Peyer's patch (tissue), 4 donors: ENCODE results near the gene TTYH1. TPM values are rescaled to one million over a fixed set of nuclear protein-coding genes. Genes with fewer than 3 reads are reported as not detected.

ENCODE experiments used
- DNase-seq, 3 donors: peaks; one replicate each; pipeline ENCODE4 v3.0.0-alpha.2; 2017 to 2019
- H3K27ac ChIP-seq, 4 donors: fragments of 200-600 bp; sonication (generic); one replicate each; pipeline ENCODE4 v1.5.1; 2016 to 2019
- H3K27me3 ChIP-seq, 2 donors: fragments of 200-600 bp; sonication (generic); one replicate each; pipeline ENCODE4 v1.5.1; 2019
- H3K36me3 ChIP-seq, 3 donors: fragments of 200-600 bp; sonication (generic); one replicate each; pipeline ENCODE4 v1.5.1; 2016 to 2019
- H3K4me1 ChIP-seq, 4 donors: fragments of 200-600 bp; sonication (generic); one replicate each; pipeline ENCODE4 v1.5.1; 2016 to 2019
- H3K4me3 ChIP-seq, 4 donors: fragments of 200-600 bp; sonication (generic); 1 replicate in 3 of 4; 2 replicates in 1 of 4; pipeline ENCODE4 v1.5.1; 2016 to 2019; ENCODE audit warnings: mild to moderate bottlenecking in 1 of 4
- H3K9me3 ChIP-seq, 4 donors: fragments of 200-600 bp; sonication (generic); one replicate each; pipeline ENCODE4 v1.5.1; 2016 to 2019; ENCODE audit warnings: mild to moderate bottlenecking in 1 of 4
- POLR2A ChIP-seq, 2 donors: fragments of 450-650 bp; IDR thresholded peaks; one replicate each; pipeline ENCODE4 v1.5.1; 2017; ENCODE audit warnings: antibody characterized with exemption in 2 of 2, mild to moderate bottlenecking in 2 of 2, moderate library complexity in 2 of 2
- total RNA-seq, 4 donors: library from RNA; depleted of rRNA; stranded (reverse); fragments of >200 nt; gene quantifications; one replicate each; pipeline ENCODE4 v1.1.0, GENCODE V29; 2016
- TF ChIP-seq, protein P1 (sequence below), 6 experiments: fragments of 450-650 bp in 4 of 6; fragments of 200-600 bp in 2 of 6; sonication (generic) in 1 of 6; IDR thresholded peaks; one replicate each; pipeline ENCODE4 v1.5.1; 2017 to 2019; ENCODE audit warnings: antibody characterized with exemption in 6 of 6, mild to moderate bottlenecking in 3 of 6, moderate library complexity in 1 of 6

The TTYH1 gene
- total RNA-seq, 4 donors from 2014 or later: 0.35 TPM; not detected in 3

DNA sequence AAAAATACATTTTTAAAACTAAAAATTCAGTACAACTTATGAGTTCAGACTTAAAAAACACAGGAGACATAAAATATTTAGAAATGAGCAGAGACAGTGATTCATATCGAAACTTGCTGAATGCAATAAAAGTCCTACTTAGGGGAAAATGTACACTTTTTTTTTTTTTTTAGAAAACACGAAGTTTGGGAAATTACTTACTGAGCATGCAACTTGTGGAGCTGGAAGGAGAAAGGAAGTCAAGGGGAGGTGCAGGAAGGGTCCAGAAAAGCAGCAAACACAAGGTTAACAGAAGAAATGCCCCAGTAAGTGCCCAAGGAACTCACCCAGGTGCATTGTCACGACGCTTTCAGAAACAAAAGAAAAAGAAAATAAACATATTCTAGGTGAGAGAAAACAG, 31.9 kb upstream of the TTYH1 start:
- peaks cover 0 to 5% (median 0%) of the 10 kb centered on the region in 4 donors for H3K4me1 ChIP-seq
- no peaks in the 10 kb centered on the region for H3K36me3 ChIP-seq
- DNase-seq: no peak
- H3K27me3 ChIP-seq: no peaks in the 10 kb centered on the region
- H3K9me3 ChIP-seq: no peaks in the 10 kb centered on the region
- TF ChIP-seq, protein P1, sequence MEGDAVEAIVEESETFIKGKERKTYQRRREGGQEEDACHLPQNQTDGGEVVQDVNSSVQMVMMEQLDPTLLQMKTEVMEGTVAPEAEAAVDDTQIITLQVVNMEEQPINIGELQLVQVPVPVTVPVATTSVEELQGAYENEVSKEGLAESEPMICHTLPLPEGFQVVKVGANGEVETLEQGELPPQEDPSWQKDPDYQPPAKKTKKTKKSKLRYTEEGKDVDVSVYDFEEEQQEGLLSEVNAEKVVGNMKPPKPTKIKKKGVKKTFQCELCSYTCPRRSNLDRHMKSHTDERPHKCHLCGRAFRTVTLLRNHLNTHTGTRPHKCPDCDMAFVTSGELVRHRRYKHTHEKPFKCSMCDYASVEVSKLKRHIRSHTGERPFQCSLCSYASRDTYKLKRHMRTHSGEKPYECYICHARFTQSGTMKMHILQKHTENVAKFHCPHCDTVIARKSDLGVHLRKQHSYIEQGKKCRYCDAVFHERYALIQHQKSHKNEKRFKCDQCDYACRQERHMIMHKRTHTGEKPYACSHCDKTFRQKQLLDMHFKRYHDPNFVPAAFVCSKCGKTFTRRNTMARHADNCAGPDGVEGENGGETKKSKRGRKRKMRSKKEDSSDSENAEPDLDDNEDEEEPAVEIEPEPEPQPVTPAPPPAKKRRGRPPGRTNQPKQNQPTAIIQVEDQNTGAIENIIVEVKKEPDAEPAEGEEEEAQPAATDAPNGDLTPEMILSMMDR (IDR thresholded peaks at IDR 0.05): no peak
- no peak for TF ChIP-seq POLR2A (IDR thresholded peaks at IDR 0.05)
- H3K27ac ChIP-seq: no peak overlapping the region
- no peak overlapping the region for H3K4me3 ChIP-seq

DNA sequence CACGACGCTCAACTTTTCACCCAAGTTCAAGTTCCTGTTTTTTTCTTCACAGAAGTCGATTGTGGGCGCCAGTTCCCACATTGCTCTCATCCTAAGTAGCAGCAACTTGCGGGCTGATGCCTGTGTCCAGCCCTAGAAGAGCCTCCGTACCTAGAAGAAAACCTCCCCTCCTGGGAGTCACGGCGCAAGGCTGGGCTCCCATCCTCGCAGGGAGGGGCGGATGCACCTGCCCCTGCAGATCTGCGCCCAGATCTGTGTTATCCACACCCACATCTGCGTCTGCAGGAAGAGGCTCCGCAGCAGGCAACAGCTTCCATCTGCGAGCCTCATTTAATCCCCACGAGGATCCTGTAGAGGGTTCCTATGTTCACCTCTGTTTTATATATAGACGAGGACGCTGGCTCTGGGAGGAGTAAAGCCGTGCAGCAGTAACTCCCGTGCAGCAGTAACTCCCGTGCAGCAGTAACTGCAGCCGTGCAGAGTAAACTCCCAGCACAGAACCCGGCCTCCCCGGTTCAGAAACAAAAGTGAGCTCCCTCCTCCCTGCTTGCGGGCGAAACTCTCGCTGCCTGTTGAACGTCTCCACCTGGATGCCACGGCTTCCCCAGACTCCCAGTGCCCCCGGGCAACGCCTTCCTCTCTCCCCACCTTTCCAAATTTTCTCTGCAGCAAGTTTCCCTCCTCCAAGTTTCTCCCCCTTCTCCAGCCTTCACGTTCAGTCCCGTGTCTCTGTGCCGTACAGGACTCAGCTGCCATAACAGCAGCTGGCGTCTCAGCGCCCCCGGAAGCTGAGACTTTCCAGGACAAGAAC, 27.1 kb upstream of the TTYH1 start:
- Histone ChIP-seq H3K4me3 (peak overlapping the region; percentile 28 to 46 (median 36)), H3K4me1 (peaks cover 0 to 9% (median 4%) of the 10 kb centered on the region in 4 donors), H3K9me3 (no peaks in the 10 kb centered on the region), H3K27me3 (no peaks in the 10 kb centered on the region), H3K27ac (peak overlapping the region; percentile 43 to 84 (median 56)), H3K36me3 (no peaks in the 10 kb centered on the region)
- peak; percentile 51 to 68 (median 63) for DNase-seq
- TF ChIP-seq POLR2A (IDR thresholded peaks at IDR 0.05): no peak
- TF ChIP-seq, protein P1 (IDR thresholded peaks at IDR 0.05): no peak

DNA sequence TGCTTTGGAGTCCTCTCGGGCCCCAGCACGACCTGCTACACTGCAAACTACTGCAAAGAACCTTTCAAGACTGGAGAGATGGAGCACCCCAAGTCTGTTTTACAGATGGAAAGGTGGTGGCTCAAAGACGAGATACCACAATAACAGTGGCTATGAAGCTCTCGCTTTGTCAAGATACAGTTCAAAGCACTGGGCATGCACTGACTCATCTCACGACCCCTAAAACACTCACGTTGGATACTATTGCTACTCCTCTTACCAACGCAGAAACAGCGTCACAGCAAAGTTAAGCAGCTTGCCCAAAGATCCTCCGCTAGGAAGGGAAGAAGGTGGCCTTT, 26.5 kb upstream of the TTYH1 start:
- TF ChIP-seq POLR2A (IDR thresholded peaks at IDR 0.05): no peak
- TF ChIP-seq, protein P1 (IDR thresholded peaks at IDR 0.05): no peak
- Histone ChIP-seq H3K4me1 (peaks cover 0 to 9% (median 4%) of the 10 kb centered on the region in 4 donors), H3K27ac (peak overlapping the region; percentile 43 to 84 (median 56)), H3K27me3 (no peaks in the 10 kb centered on the region), H3K36me3 (no peaks in the 10 kb centered on the region), H3K9me3 (no peaks in the 10 kb centered on the region), H3K4me3 (peak overlapping the region; percentile 28 to 46 (median 36))
- no peak for DNase-seq

DNA sequence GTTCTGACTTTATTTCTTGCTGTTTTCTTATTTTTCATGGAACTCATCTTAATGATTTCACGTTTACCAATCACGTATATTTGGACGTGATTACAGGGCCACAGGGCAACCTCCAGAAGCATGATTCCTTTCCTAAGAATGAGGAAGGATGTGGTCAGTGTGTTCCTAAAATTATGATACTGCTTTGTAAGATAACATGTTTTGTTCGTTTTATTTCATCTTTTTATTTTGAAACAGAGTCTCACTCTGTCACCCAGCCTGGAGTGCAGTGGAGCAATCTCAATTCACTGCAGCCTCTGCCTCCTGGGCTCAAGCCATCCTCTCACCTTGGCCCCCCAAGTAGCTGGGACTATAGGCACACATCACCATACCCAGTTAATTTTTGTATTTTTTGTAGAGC, 25.7 kb upstream of the TTYH1 start:
- H3K27me3 ChIP-seq: no peaks in the 10 kb centered on the region
- peak overlapping the region in 2 of 4 donors; percentile 1 to 84 for H3K27ac ChIP-seq
- H3K4me1 ChIP-seq: peaks cover 0 to 9% (median 4%) of the 10 kb centered on the region in 4 donors
- H3K36me3 ChIP-seq: no peaks in the 10 kb centered on the region
- TF ChIP-seq, protein P1 (IDR thresholded peaks at IDR 0.05): no peak
- no peak for DNase-seq
- H3K9me3 ChIP-seq: no peaks in the 10 kb centered on the region
- H3K4me3 ChIP-seq: no peak overlapping the region

DNA sequence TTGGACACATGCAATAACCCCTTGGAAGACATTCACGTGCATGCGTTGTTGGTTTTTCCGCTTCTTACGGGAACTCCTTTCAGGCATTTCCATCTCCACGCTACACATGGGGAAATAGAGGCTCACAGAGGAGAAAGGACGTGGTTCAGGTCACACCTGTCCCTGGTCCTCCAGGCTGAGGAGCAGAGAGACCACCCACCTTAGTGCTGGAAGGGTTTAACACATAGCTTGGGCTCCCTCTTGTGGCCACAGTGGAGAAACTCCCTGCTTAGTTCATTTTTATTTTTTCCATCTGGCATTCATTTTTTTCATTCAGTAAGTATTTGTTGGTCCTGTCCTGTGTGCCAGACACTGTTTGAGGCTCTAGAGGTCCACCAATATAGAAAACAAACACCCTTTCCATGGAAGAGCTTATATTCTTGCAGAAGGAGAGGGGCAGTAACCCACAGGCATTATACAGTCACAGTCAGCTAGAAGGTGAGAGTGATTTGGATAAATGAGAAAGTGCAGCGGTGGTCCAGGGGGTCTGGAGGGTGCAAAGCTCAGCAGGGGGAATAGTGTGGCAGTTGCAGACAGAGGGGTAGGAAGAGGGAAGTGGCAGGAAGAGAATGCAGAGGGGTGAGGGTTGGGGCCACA, 24.2 kb upstream of the TTYH1 start:
- TF ChIP-seq, protein P1 (IDR thresholded peaks at IDR 0.05): peak; percentile 66 to 79 (median 70)
- no peak for TF ChIP-seq POLR2A (IDR thresholded peaks at IDR 0.05)
- Histone ChIP-seq H3K9me3 (no peaks in the 10 kb centered on the region), H3K27ac (no peak overlapping the region), H3K36me3 (no peaks in the 10 kb centered on the region), H3K27me3 (no peaks in the 10 kb centered on the region), H3K4me1 (peaks cover 0 to 9% (median 4%) of the 10 kb centered on the region in 4 donors), H3K4me3 (no peak overlapping the region)
- DNase-seq: peak in 1 of 3 donors; percentile 78
